HepG2 (cell line): Measurements from ENCODE around the gene CIAO2B. TPM values are rescaled to one million over a fixed set of nuclear protein-coding genes. Genes with fewer than 3 reads are reported as not detected.

Experiments
- AKAP8 ChIP-seq: sonication (generic); formaldehyde crosslinking; IDR thresholded peaks from 2 replicates; pipeline ENCODE4 v1.5.1; 2020; ENCODE audit warnings: mild to moderate bottlenecking, missing genetic modification reagents
- BORCS8-MEF2B ChIP-seq: sonication (generic); formaldehyde crosslinking; IDR thresholded peaks from 2 replicates; pipeline ENCODE4 v1.8.0; 2022; ENCODE audit warnings: mild to moderate bottlenecking, missing genetic modification reagents
- CCAR2 ChIP-seq: fragments of 200-400 bp; formaldehyde crosslinking; optimal IDR thresholded peaks from 2 replicates; pipeline ENCODE3; 2018; ENCODE audit warnings: low read depth, mild to moderate bottlenecking, low read length, moderate library complexity
- CREB1 ChIP-seq, 2 experiments: fragments of 450-650 bp in 1 of 2; IDR thresholded peaks; 2 replicates each; pipeline ENCODE4 v1.6.1; 2016 to 2017; ENCODE audit warnings: control low read depth in 1 of 2, mild to moderate bottlenecking in 1 of 2, missing compliant biosample characterization in 1 of 2, missing genetic modification characterization in 1 of 2
- EEA1 ChIP-seq: sonication (generic); formaldehyde crosslinking; IDR thresholded peaks from 2 replicates; pipeline ENCODE4 v1.5.1; 2020; ENCODE audit warnings: mild to moderate bottlenecking, missing genetic modification reagents, borderline replicate concordance
- GTF3A ChIP-seq: sonication (generic); formaldehyde crosslinking; conservative IDR thresholded peaks from 2 replicates; pipeline ENCODE4 v1.4.0; 2020; ENCODE audit warnings: mild to moderate bottlenecking, missing genetic modification reagents
- GZF1 ChIP-seq: sonication (generic); formaldehyde crosslinking; IDR thresholded peaks from 2 replicates; pipeline ENCODE4 v1.5.1; 2020; ENCODE audit warnings: mild to moderate bottlenecking, missing genetic modification reagents
- MTF2 ChIP-seq: sonication (generic); formaldehyde crosslinking; IDR thresholded peaks from 2 replicates; pipeline ENCODE4 v1.5.0; 2020; ENCODE audit warnings: missing genetic modification reagents, borderline replicate concordance
- POLR2AphosphoS5 ChIP-seq: IDR thresholded peaks from 2 replicates; pipeline ENCODE4 v1.6.1; 2012; ENCODE audit warnings: low read depth, low read length
- RARG ChIP-seq: sonication (generic); formaldehyde crosslinking; IDR thresholded peaks from 2 replicates; pipeline ENCODE4 v1.4.0; 2020; ENCODE audit warnings: low read depth, mild to moderate bottlenecking, missing genetic modification reagents
- TBX2 ChIP-seq: sonication (generic); formaldehyde crosslinking; IDR thresholded peaks from 2 replicates; pipeline ENCODE4 v1.5.0; 2020; ENCODE audit warnings: missing genetic modification reagents, mild to moderate bottlenecking, borderline replicate concordance
- ZNF276 ChIP-seq: sonication (generic); formaldehyde crosslinking; IDR thresholded peaks from 2 replicates; pipeline ENCODE4 v1.4.0; 2020; ENCODE audit warnings: mild to moderate bottlenecking, low read depth, missing genetic modification reagents
- ZNF407 ChIP-seq: sonication (generic); formaldehyde crosslinking; IDR thresholded peaks from one replicate; pipeline ENCODE4 v1.5.1; 2020; ENCODE audit warnings: mild to moderate bottlenecking, missing genetic modification reagents; ENCODE audit errors: not compliant biosample characterization
- ZNF549 ChIP-seq: sonication (generic); formaldehyde crosslinking; IDR thresholded peaks from 2 replicates; pipeline ENCODE4 v1.5.0; 2020; ENCODE audit warnings: missing genetic modification reagents
- ZNF615 ChIP-seq: sonication (generic); formaldehyde crosslinking; IDR thresholded peaks from 2 replicates; pipeline ENCODE4 v1.5.0; 2020; ENCODE audit warnings: mild to moderate bottlenecking, missing genetic modification reagents, borderline replicate concordance
- polyA plus RNA-seq, 8 experiments: library from polyadenylated mRNA; depleted of rRNA in 3 of 8; stranded (reverse) in 7 of 8; unstranded in 1 of 8; fragments of >200 nt; fragmentation: Illumina TruSeq in 4 of 8; extraction: Trizol in 4 of 8; gene quantifications; 2 replicates each; pipeline versions ENCODE4 v1.2.1 to v1.2.3, GENCODE V29; 2011 to 2016; ENCODE audit warnings: low read depth in 4 of 8, missing spikeins in 1 of 8, mixed read lengths in 1 of 8; ENCODE audit not compliant: insufficient read depth in 1 of 8
- total RNA-seq, 5 experiments: library from RNA; depleted of rRNA; stranded (reverse); fragments of >200 nt; fragmentation: Illumina TruSeq; extraction: Trizol; gene quantifications; 2 replicates each; pipeline ENCODE4 v1.2.3, GENCODE V29; 2016; ENCODE audit warnings: low read depth in 1 of 5
- TF ChIP-seq, protein P1 (sequence below): sonication (generic); formaldehyde crosslinking; IDR thresholded peaks from 2 replicates; pipeline ENCODE4 v1.8.1; 2023; ENCODE audit warnings: mild to moderate bottlenecking, missing genetic modification reagents
- TF ChIP-seq, protein P2 (sequence below): sonication (generic); formaldehyde crosslinking; IDR thresholded peaks from 2 replicates; pipeline ENCODE4 v1.5.0; 2020; ENCODE audit warnings: missing genetic modification reagents

CIAO2B gene
- total and polyA plus RNA-seq, 2 of the 13 experiments (the other 11 are each of a cell fraction or from before 2014, with no cell fraction given), result 157 to 293 TPM

DNA sequence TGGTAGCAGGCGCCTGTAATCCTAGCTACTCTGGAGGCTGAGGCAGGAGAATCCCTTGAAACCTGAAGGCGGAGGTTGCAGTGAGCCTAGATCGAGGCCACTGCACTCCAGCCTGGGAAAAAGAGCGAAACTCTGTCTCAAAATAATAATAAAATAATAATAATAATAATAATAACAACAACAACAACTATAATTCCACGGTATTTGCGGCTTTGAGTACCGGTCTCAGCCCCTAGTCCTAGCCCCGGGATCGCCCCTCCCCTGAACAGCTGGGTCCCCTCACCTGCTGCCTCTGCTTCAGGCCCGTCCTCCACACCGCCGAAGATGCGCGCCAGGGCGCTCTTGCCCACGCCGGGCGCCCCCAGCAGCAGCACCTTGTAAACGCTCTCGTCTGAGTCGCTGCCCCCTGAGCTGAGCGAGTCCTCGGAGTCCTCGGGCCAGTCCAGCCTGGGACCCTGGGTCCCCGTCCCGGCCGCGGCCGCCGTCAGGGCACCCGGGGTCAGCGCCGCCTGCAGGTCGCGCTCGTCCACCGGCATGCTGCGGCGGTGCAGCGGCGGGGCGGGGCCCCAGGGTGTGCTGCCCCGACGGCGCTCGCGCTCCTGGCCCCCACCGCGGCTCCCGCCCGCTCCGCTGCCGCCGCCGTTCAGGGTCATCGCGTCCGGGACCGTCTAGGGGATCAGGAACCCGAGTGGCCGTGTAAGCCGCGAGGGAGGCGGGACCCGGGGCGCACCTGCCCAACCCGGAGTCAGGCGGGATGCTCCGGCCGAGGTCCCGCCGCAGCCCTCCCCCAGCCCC lies 9.5 kb downstream of the CIAO2B start (continued):
- TF ChIP-seq ZNF407 (CRISPR knock-in tag) (no peak), ZNF276 (CRISPR knock-in tag) (no peak), RARG (CRISPR knock-in tag) (no peak), MTF2 (CRISPR knock-in tag) (no peak; the same call in 1 of the 2 replicates), GTF3A (CRISPR knock-in tag) (no peak), AKAP8 (CRISPR knock-in tag) (no peak), GZF1 (CRISPR knock-in tag) (no peak), ZNF615 (CRISPR knock-in tag) (no peak), CREB1 (IDR thresholded peaks at IDR 0.05) (no peak), CREB1 (CRISPR knock-in tag; IDR thresholded peaks at IDR 0.05) (no peak), POLR2AphosphoS5 (no peak), BORCS8-MEF2B (CRISPR knock-in tag) (peak; percentile 41; the same call in 1 of the 2 replicates), ZNF549 (CRISPR knock-in tag) (no peak), CCAR2 (no peak), EEA1 (CRISPR knock-in tag) (no peak), TBX2 (CRISPR knock-in tag) (no peak)
- TF ChIP-seq, protein P1, sequence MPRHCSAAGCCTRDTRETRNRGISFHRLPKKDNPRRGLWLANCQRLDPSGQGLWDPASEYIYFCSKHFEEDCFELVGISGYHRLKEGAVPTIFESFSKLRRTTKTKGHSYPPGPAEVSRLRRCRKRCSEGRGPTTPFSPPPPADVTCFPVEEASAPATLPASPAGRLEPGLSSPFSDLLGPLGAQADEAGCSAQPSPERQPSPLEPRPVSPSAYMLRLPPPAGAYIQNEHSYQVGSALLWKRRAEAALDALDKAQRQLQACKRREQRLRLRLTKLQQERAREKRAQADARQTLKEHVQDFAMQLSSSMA (CRISPR knock-in tag), result no peak
- TF ChIP-seq, protein P2, sequence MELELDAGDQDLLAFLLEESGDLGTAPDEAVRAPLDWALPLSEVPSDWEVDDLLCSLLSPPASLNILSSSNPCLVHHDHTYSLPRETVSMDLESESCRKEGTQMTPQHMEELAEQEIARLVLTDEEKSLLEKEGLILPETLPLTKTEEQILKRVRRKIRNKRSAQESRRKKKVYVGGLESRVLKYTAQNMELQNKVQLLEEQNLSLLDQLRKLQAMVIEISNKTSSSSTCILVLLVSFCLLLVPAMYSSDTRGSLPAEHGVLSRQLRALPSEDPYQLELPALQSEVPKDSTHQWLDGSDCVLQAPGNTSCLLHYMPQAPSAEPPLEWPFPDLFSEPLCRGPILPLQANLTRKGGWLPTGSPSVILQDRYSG, result no peak
